Spleen (tissue), 7 donors: Measurements from ENCODE around the gene ZNF638.

Source experiments
- POLR2A ChIP-seq, 3 donors: fragments of 450-650 bp; IDR thresholded peaks; one replicate each; pipeline ENCODE4 v1.5.1; 2017; ENCODE audit warnings: antibody characterized with exemption in 3 of 3, mild to moderate bottlenecking in 1 of 3
- POLR2AphosphoS5 ChIP-seq, 3 donors: sonication (generic); formaldehyde crosslinking; IDR thresholded peaks; one replicate each; pipeline ENCODE4 v1.5.1; 2017; ENCODE audit warnings: antibody characterized with exemption in 3 of 3
- TF ChIP-seq, protein P1 (sequence below), 11 experiments: fragments of 200-600 bp in 7 of 11; fragments of 450-650 bp in 4 of 11; sonication (generic) in 4 of 11; IDR thresholded peaks in 8 of 11; conservative IDR thresholded peaks in 3 of 11; 1 replicate in 7 of 11; 2 replicates in 4 of 11; pipeline versions ENCODE4 v1.4.0 to v1.8.0; 2016 to 2021; ENCODE audit warnings: antibody characterized with exemption in 11 of 11, inconsistent platforms in 4 of 11, mild to moderate bottlenecking in 1 of 11
- donor health status: DM: no; HTN: no; CAD: no; lungs with moderate emphysema.
- donor health status: DM: no; HTN: no; CAD: no.
- donor health status: DM: no; HTN: no; CAD: no.

DNA sequence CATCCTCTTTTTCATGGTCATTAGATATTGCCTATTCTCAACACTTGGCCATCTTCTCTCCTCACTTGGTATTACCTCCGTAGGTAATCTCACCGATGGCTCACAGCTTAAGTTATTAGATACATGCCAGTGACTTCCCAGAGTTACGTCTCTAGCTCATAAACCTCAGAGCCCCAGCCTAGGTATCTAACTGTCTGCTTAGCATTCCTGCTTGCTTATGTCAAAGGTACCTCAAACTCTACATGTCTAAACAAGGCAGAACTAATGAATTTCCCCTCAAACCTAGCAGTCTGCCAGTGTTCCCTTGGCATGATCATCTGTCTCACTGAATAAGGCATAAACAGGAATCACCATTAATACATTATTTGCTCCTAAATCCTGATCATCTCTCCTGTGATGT is 27.7 kb upstream of the ZNF638 start:
- TF ChIP-seq, protein P1, sequence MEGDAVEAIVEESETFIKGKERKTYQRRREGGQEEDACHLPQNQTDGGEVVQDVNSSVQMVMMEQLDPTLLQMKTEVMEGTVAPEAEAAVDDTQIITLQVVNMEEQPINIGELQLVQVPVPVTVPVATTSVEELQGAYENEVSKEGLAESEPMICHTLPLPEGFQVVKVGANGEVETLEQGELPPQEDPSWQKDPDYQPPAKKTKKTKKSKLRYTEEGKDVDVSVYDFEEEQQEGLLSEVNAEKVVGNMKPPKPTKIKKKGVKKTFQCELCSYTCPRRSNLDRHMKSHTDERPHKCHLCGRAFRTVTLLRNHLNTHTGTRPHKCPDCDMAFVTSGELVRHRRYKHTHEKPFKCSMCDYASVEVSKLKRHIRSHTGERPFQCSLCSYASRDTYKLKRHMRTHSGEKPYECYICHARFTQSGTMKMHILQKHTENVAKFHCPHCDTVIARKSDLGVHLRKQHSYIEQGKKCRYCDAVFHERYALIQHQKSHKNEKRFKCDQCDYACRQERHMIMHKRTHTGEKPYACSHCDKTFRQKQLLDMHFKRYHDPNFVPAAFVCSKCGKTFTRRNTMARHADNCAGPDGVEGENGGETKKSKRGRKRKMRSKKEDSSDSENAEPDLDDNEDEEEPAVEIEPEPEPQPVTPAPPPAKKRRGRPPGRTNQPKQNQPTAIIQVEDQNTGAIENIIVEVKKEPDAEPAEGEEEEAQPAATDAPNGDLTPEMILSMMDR (IDR thresholded peaks at IDR 0.05 in 8 of 11, conservative IDR thresholded peaks at IDR 0.05 in 3 of 11), result no peak
- no peak for TF ChIP-seq POLR2AphosphoS5 (IDR thresholded peaks at IDR 0.05)
- TF ChIP-seq POLR2A (IDR thresholded peaks at IDR 0.05), result no peak
